T-helper 1 cell (primary cell): Measurements from ENCODE around the gene CIROP.

ENCODE experiments used
- DNase-seq, 5 donors: peaks; one replicate each; pipeline ENCODE4 v3.0.0-alpha.2; 2012 to 2020

Gene CIROP

GRCh38 chr14:23063601-23064000, 41.2 kb downstream of the CIROP start:
- no peak for DNase-seq

GRCh38 chr14:23062002-23062401, 42.8 kb downstream of the CIROP start:
- no peak for DNase-seq

- DNase-seq: no peak
These were observed 44.1 kb downstream of the CIROP start for GRCh38 chr14:23060536-23061260.

GRCh38 chr14:23058654-23059504, 45.9 kb downstream of the CIROP start:
- DNase-seq: no peak

- peak; percentile 69 to 86 (median 79) for DNase-seq
These were observed 46.8 kb downstream of the CIROP start for GRCh38 chr14:23057757-23058653.

GRCh38 chr14:23056956-23057756, 47.6 kb downstream of the CIROP start, which contains the start of gene CDH24:
Gene CDH24, minus strand, starts transcription at chr14:23057520. Its CDS starts 1,787 bp downstream, at chr14:23055733.
- peak; percentile 51 to 70 (median 64) for DNase-seq

- peak; percentile 46 to 65 (median 58) for DNase-seq
These were observed 48.4 kb downstream of the CIROP start for GRCh38 chr14:23056145-23056955.

GRCh38 chr14:23055621-23056144, 49.1 kb downstream of the CIROP start:
- DNase-seq: no peak

GRCh38 chr14:23055147-23055550, 49.6 kb downstream of the CIROP start:
- no peak for DNase-seq

- DNase-seq: no peak
These were observed 50.6 kb downstream of the CIROP start for GRCh38 chr14:23054000-23054811.

- DNase-seq: no peak
These were observed 51.4 kb downstream of the CIROP start for GRCh38 chr14:23053426-23053825.

GRCh38 chr14:23052671-23053070, 52.1 kb downstream of the CIROP start:
- no peak for DNase-seq

- DNase-seq: no peak
These were observed 52.6 kb downstream of the CIROP start for GRCh38 chr14:23052182-23052623.

- no peak for DNase-seq
These were observed 53.4 kb downstream of the CIROP start for GRCh38 chr14:23051141-23052057.
